ENCODE data around the gene HRH1.
"Not testable (repeated sequence)": the region's sequence is repeated elsewhere in the genome, so short reads cannot be mapped to it uniquely, and the experiment has no call there.

GRCh38 chr3:11255537-11255936 lies 101.2 kb downstream of the HRH1 start:
- TF ChIP-seq CTCF, POLR2A (IDR thresholded peaks at IDR 0.05): not testable (repeated sequence)

All from prostate gland (tissue), 2 donors.